ENCODE measurements around the gene PDE6B. TPM values are rescaled to one million over a fixed set of nuclear protein-coding genes. Genes with fewer than 3 reads are reported as not detected.
"Not testable (repeated sequence)": the region's sequence is repeated elsewhere in the genome, so short reads cannot be mapped to it uniquely, and the experiment has no call there.

PDE6B gene
- total RNA-seq, 1 donor: 36.4 TPM

DNA sequence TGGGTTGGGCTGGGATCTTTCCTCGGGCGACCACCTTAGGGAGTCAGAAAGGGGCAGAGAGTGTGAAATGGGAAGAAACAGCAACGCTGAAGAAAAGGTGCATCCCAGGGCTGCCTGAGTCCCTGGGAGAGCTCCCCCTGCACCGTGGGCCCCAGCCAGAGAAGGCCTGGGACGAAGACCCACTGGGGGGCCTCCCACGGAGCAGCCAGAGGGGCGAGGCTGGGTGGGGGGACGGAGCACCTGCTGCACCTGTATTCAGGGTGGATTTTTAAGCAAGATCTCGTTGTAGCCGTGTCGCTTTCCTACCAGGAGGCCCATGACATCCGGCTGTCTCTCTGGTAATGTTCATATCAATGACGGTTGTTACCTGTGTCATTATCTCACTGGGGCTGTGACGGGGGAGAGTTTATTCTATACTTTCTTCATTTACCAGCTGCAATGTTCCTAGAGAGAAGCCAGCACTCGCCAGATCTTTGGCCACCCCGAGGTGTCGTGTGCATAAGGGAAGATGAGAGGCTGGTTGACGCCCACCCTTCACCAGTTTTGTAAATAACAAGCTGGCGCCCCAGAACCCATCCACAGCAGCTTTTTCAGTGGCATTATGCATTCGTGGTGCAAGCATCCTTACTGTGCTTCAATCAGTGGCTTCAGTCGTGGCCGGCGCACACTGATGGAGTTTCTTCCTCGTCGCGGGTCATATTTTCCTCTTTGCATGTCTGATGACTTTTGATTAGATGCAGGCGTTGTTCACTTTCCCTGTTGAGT is 74.6 kb downstream of the PDE6B start:
- no peak for DNase-seq (ENCODE audit: low read depth in 2 of 3, low spot score in 2 of 3)

DNA sequence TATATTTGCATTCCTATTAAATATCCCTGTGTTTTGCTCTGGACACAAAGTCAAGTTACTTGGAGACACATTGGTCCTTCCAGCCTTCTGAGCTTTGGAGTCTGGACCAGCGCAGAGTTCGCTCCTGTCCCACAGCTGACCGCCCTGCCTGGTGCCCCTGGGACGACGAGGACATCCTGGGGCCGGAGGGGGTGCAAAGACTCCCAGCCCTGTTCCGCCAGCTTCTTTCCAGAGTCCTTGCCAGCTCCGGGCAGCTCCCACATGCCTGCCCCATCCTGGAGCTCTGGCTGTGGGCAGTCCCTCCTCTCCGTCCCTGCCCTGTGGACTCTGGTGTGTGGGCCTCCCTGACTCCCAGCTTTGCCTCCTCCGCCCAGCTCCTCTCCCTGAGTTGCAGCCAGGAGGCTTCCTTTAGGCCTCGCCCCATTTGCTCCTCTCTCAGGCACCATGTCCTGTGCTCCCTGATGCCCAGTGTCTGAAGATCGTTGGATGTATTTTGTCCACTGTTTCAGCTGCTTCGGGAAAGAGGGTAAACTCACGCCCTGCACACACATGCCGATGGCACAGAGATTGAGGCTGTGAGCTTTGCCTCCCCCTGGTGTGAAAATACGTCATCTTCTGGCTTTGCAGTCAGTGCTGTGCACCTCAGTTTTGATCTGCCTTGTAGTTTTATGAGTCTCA is 75.4 kb downstream of the PDE6B start:
- no peak for DNase-seq (ENCODE audit: low read depth in 2 of 3, low spot score in 2 of 3)

DNA sequence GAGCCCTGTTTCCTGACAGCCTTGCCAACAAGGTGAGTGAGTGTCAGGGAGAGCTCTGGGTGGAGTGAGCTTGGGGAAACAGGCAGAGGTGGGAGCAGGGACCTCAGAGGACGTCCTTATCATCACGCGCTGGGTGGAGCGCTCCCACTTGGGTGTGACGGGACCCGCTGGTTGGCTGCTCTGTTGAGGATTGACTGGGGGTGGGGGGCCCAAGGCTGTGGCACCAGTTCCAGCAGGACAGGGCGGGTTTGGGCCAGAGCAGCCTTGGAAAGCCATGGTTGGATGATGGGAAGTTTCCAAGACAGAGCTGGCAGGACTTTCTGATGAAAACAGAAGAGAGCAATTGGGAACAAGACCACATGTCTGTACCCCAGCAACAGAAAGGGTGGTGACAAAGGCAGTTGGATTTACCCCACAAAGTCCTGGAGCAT is 77.3 kb downstream of the PDE6B start:
- DNase-seq (ENCODE audit: low read depth in 2 of 3, low spot score in 2 of 3): no peak

DNA sequence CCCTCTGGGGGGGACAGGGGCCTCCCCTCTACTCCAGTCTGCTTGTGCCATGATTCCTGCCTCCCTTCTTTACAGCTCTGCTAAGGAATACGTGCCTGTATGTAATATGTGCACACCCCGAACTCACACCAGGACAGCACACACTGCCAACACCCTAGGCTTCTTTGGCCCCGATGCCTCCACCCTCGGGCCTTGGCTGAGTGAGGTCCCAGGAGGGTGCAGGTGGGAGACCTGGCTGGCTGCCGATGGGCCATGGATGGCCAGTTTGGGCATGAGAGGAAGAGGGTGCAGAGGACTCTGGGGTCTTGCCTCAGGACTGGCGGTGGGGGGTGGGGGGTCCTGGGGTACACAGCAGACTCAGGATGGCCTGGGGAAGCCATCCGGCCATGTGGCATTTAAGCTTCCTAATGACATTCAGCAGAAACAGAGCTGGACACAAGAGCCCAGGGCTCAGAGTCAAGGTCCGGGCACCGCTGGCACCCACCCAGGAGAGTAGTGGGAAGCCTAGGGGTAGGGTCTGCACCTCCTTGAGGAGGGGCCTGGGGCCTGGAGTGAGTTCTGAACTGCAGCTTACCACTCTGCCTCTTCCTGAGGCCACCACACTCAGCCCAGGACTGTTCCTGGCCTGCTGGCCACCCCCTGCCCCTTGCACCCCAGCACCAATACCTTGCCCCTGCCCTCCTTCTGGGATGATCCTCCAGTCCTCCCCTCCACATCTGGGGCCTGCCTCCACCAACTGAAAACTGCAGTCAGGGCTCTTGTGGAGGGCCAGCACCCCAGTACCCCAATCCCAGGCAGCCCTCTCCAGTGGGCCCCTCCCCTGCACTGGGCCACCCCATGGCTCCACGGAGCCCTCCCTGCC is 78.2 kb downstream of the PDE6B start:
- DNase-seq (ENCODE audit: low read depth in 2 of 3, low spot score in 2 of 3): no peak

DNA sequence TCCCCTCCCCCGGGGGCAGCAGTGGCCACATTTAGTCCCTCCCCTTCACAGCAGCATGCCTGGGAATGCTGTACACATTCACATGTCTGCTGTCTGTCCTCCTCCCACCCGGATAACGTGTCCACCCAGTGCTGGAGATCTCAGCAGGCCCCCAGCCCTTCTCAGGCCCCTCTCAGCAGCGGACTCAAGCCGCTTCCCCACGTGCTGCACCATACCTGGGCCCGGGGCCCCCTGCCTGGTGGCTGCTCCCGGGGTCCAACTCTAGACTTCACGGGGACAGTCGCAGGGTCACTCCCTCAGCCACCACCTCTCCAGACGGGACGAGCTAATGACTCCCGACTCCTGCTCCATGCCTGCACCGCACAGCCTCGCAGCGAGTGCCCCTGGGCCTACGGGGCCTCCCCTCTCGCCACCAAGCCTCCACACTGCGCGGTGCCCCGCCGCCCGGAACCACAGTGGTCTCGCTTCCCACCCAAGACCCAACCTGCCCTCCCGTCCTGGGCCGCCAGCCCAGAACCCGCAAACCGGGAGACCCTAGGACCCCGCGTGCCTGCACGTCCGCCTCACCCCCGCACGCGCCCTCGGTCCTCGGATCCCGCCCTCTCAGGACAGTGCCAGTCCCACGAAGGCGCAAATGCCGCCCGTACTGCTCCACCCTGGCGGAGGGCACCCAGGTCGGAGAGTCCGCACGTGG is 79.0 kb downstream of the PDE6B start:
- no peak for DNase-seq (ENCODE audit: low read depth in 2 of 3, low spot score in 2 of 3)

DNA sequence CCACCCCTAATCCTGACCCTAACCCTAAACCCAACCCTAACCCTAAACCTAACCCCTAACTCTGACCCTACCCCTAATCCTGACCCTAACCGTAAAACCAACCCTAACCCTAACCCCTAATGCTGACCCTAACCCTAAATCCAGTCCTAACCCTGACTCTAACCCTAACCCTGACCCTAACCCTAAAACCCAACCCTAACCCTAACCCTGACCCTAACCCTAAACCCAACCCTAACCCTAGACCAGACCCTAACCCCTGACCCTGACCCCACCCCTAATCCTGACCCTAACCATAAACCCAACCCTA is 79.6 kb downstream of the PDE6B start:
- no peak for DNase-seq (ENCODE audit: low read depth in 2 of 3, low spot score in 2 of 3)

DNA sequence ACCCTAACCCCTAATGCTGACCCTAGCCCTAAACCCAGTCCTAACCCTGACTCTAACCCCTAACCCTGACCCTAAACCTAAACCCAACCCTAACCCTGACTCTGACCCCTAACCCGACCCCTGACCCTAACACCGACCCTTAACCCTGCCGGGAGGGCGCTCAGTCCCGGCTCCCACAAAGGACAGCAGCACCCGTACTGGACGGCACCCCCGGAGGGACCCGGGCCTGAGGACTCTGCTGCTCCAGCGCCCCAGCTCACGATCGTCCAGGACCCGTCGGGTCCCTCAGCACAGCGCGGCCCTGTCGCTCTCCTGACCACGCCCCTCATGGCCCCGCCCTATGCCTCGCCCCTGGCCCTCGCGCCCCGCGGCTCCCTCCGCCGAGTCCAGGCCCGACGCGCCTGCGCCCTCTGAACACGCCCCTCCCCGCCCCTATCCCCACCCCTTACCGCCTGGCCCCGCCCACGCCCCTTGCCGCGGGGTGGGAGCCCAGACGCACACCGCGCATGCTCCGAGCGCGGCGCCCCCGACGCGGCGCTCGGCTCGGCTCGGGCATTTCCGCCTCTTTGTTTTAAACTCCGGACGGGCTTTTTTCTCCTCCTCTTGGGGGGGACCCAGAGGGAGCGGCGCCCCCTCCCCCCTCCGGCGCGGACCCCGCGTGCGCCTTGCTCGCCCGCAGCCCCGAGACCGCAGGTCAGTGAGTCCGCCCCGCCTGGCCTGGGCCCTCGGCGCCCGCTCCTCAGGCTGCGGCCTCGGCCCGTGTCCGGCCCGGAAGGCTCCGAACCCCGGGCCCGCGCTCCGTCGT is 80.1 kb downstream of the PDE6B start, which contains the start of gene PCGF3:
PCGF3 (plus strand) TSS at position 555 of the 805 bp plus-strand sequence. CDS start 27,849 bp downstream, outside the sequence.
- peak; percentile 86 to 96 (median 94) for DNase-seq (ENCODE audit: low read depth in 2 of 3, low spot score in 2 of 3)

DNA sequence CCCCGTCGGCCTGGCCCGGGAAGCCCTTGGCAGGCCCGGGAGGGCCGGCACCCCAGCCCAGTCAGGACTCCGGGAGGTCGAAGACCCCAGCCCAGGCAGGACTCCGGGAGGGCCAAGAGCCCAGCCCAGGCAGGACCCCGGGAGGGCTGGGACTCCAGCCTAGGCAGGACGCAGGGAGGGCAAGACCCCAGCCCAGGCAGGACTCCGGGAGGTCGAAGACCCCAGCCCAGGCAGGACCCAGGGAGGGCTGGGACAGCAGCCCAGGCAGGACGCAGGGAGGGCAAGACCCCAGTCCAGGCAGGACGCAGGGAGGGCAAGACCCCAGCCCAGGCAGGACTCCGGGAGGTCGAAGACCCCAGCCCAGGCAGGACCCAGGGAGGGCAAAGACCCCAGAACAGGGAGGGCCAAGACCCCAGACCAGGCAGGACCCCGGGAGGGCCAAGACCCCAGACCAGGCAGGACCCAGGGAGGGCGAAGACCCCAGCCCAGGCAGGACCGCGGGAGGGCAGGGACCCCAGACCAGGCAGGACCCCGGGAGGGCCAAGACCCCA is 80.8 kb downstream of the PDE6B start:
- not testable (repeated sequence) for DNase-seq (ENCODE audit: low read depth in 2 of 3, low spot score in 2 of 3)

DNA sequence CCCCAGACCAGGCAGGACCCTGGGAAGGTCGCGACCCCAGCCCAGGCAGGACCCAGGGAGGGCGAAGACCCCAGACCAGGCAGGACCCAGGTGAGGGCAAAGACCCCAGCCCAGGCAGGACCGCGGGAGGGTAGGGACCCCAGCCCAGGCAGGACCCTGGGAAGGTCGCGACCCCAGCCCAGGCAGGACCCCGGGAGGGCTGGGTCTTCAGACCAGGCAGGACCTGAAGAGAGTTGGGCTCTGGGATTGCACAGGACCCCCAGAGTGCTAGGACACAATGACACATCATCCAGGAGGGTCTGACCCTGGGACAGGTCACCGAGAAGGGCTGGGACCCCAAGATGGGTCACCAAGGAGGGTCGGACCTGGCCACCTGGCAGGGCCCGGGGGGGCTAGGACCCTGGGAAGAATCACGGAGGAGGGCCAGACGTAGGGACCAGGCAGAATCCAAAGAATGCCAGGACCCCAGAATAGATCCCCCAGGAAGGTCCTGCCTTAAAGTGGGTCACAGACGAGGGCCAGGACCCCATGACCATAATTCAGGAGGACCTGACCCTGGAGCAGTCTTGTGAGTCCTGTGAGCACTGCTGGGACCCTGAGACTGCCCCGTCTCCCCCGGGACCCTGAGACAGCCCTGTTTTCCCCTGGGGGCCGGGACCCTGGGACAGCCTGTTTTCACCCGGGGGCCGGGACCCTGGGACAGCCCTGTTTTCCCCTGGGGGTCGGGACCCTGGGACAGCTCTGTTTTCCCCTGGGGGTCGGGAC is 81.6 kb downstream of the PDE6B start:
- no peak for DNase-seq (ENCODE audit: low read depth in 2 of 3, low spot score in 2 of 3)

DNA sequence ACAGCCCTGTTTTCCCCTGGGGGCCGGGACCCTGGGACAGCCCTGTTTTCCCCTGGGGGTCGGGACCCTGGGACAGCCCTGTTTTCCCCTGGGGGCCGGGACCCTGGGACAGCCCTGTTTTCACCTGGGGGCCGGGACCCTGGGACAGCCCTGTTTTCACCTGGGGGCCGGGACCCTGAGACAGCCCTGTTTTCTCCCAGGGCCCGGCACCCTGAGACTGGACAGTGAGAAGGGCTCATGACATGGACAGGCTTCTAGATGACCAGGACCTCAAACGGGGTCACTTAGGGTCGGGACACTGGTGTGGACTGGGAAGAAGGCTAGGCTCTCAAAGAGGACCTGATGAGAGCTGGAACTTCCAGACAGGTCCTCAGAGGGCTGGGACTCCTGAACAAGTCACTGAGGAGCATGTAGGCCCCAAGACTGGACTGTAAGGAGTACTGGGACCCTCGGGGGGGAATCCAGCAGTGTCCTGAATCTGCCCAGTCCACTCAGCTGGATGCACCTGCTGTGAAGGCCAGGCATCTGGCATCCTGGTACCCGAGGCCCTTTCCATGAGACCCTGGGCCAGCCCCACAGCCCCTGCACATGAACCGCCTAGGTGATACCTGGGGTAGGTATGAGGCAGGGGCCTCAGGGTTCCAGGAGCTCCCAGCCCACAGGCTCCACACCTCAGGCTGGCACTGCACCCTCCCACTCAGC is 82.7 kb downstream of the PDE6B start:
- no peak for DNase-seq (ENCODE audit: low read depth in 2 of 3, low spot score in 2 of 3)

DNA sequence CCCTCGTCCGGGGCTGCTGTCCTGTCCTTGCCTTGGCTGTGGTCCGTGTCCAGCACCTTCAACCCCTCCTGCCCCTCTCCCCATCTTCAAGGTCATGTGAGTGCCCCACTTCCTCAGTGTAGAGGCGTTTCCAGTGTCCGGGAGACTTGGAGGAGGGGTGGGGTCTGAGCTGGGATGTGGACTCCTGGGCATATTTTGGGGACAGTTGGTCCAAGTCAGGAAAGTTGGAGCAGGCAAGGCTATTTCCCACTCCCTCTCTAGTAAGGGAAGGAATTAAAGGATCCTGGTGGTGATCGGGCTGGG is 83.2 kb downstream of the PDE6B start:
- DNase-seq (ENCODE audit: low read depth in 2 of 3, low spot score in 2 of 3): no peak

DNA sequence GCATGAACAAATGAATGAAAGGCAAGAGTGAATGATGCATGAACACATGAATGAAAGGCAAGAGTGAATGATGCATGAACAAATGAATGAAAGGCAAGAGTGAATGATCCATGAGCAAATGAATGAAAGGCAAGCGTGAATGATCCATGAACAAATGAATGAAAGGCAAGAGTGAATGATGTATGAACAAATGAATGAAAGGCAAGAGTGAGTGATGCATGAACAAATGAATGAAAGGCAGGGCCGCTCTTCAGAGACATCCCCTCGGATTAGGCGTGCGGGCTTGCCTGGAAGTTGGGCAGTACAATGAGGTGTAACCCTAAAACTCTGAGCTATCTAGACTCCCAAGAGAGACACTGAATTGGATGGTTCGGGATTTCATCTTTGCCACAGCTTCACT is 84.0 kb downstream of the PDE6B start:
- no peak for DNase-seq (ENCODE audit: low read depth in 2 of 3, low spot score in 2 of 3)

DNA sequence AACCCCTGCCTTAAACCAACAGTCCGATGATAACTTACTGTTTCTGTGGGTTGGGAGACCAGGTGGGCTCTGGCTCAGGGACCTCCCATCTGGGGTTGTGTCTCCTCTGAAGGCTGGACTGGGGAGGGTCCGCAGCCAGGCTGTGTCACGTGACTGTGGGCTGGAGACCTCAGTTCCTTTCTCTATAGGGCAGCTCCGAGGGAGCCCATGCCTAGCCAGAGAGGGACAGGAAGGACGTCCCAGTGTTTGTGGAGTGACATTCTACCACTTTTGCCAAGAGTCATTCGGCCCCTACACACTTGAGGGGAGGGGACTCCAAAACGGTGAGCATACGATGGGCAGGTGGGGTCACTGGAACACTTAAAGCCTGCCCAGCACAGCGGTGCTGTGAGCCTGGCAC is 84.7 kb downstream of the PDE6B start:
- no peak for DNase-seq (ENCODE audit: low read depth in 2 of 3, low spot score in 2 of 3)

DNA sequence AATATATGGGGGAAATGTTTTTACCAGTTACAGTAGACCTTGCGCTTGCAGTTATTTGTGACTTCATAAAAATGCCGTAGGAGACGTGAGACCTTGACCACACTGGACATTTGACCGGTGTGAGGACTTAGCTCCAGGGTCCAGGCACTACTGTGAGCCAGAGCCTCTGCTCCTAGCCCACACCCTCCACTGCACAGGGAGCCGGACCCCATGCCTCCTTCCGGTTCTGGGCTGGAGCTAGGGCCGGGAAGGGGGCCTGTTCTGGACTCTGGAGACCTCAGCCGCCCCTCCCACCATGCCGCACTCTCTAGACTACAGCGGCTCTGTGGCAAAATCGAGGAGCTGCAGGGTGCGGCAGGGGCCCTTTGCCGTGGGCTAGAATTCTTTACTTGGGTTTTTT is 85.5 kb downstream of the PDE6B start:
- DNase-seq (ENCODE audit: low read depth in 2 of 3, low spot score in 2 of 3): no peak

DNA sequence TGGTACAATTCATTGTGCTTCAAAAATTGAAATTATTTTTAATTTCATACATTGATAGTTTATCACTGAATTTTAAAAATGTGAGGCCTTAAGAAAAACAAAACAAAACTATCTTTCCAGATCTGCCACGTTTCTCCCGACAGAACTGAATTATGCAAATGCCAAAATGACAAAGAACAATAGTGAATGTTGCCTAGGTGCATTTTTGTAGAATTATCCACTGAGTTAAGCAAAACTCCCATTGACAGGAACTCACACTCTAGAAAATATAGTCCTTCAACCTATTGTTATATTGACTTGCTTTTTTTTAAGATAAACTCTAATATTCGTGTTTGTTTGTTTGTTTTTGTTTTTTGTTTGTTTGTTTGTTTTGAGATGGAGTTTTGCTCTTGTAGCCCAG is 86.7 kb downstream of the PDE6B start:
- no peak for DNase-seq (ENCODE audit: low read depth in 2 of 3, low spot score in 2 of 3)

DNA sequence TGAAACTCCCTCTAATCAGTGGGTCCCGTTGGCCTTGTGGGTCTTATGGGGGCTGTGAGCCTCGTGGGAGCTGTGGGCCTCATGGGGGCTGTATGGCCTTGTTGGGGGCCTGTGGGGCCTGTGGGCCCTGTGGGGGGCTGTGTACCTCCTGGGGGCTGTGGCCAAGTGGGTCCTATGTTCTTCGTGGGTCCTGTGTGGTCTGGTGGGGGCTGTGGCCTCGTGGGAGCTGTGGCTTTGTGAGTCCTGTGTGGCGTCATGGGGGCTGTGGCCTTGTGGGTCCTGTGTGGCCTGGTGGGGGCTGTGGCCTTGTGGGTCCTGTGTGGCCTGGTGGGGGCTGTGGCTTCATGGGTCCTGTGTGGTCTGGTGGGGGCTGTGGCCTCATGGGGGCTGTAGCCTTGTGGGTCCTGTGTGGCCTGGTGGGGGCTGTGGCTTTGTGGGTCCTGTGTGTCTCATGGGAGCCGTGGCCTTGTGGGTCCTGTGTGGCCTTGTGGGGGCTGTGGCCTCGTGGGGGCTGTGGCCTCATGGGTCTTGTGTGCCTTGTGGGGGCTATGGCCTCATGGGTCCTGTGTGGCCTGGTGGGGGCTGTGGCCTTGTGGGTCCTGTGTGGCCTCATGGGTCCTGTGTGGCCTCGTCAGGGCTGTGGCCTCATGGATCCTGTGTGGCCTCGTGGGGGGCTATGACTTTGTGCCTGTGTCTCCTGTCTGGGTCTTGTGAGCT is 87.7 kb downstream of the PDE6B start:
- DNase-seq (ENCODE audit: low read depth in 2 of 3, low spot score in 2 of 3): no peak

DNA sequence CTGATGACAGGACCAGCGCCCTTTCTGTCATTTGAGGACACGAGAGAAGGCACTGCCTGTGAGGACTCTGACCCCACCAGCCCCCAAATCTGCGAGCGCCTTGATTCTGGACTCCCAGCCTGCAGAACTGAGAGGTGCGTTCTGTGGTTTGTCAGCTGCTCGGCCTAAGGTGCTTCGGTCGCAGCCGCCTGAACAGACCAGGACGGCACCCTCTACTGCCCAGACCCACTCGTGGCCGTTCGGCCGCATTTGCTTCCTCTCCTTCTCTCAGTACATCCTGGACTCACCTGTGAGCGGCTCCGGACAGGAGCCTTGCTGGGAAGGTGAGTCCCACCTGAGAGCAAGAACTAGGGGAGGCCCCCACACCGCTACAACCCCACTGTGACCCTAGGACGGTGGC is 88.7 kb downstream of the PDE6B start:
- DNase-seq (ENCODE audit: low read depth in 2 of 3, low spot score in 2 of 3): no peak

All from hematopoietic multipotent progenitor cell (in vitro differentiated cells).